ENCODE results near the gene HARS1.

HARS1 gene

GRCh38 chr5:140637371-140638100 is 53.6 kb downstream of the HARS1 start:
- H3K79me2 ChIP-seq (ENCODE audit: low read length), result peaks cover 9% of the 10 kb centered on the region
- H3K4me3 ChIP-seq (ENCODE audit: low read length), result no peak overlapping the region
- H3K9me3 ChIP-seq (ENCODE audit: insufficient read depth, low read length), result no peaks in the 10 kb centered on the region
- no peaks in the 10 kb centered on the region for H3K36me3 ChIP-seq (replicated peaks; ENCODE audit: low read depth, low read length)
- TF ChIP-seq EZH2phosphoT487 (IDR thresholded peaks at IDR 0.05; ENCODE audit: low read depth) (no peak), CTCF (IDR thresholded peaks at IDR 0.05; ENCODE audit: low read depth, low read length) (no peak)
- H3K4me2 ChIP-seq (ENCODE audit: low read length), result no peak overlapping the region
- H3K27me3 ChIP-seq (ENCODE audit: low read depth, low read length), result no peaks in the 10 kb centered on the region
- H3K4me1 ChIP-seq (ENCODE audit: low read length), result peaks cover 27% of the 10 kb centered on the region
- no peak overlapping the region for H2AFZ ChIP-seq (ENCODE audit: low read depth, low read length)
- no peak overlapping the region for H3K9ac ChIP-seq (ENCODE audit: low read length)
- no peak overlapping the region for H3K27ac ChIP-seq (ENCODE audit: low read length)
- H4K20me1 ChIP-seq (ENCODE audit: insufficient read depth, low read length), result no peaks in the 10 kb centered on the region

GRCh38 chr5:140635291-140636257 is 55.6 kb downstream of the HARS1 start:
- Histone ChIP-seq H3K9me3 (ENCODE audit: insufficient read depth, low read length) (no peaks in the 10 kb centered on the region), H3K4me2 (ENCODE audit: low read length) (no peak overlapping the region), H3K4me1 (ENCODE audit: low read length) (peaks cover 27% of the 10 kb centered on the region), H4K20me1 (ENCODE audit: insufficient read depth, low read length) (no peaks in the 10 kb centered on the region), H3K9ac (ENCODE audit: low read length) (no peak overlapping the region), H3K36me3 (replicated peaks; ENCODE audit: low read depth, low read length) (no peaks in the 10 kb centered on the region), H3K79me2 (ENCODE audit: low read length) (peaks cover 9% of the 10 kb centered on the region), H3K27me3 (ENCODE audit: low read depth, low read length) (no peaks in the 10 kb centered on the region), H3K27ac (ENCODE audit: low read length) (peak overlapping the region; percentile 52), H3K4me3 (ENCODE audit: low read length) (no peak overlapping the region), H2AFZ (ENCODE audit: low read depth, low read length) (peak overlapping the region; percentile 85)
- TF ChIP-seq CTCF (IDR thresholded peaks at IDR 0.05; ENCODE audit: low read depth, low read length) (no peak), EZH2phosphoT487 (IDR thresholded peaks at IDR 0.05; ENCODE audit: low read depth) (no peak)

GRCh38 chr5:140634103-140634502 is 57.1 kb downstream of the HARS1 start:
- Histone ChIP-seq H3K36me3 (replicated peaks; ENCODE audit: low read depth, low read length) (no peaks in the 10 kb centered on the region), H3K9me3 (ENCODE audit: insufficient read depth, low read length) (no peaks in the 10 kb centered on the region), H3K4me3 (ENCODE audit: low read length) (no peak overlapping the region), H3K27me3 (ENCODE audit: low read depth, low read length) (no peaks in the 10 kb centered on the region), H3K27ac (ENCODE audit: low read length) (no peak overlapping the region), H3K9ac (ENCODE audit: low read length) (no peak overlapping the region), H4K20me1 (ENCODE audit: insufficient read depth, low read length) (no peaks in the 10 kb centered on the region), H2AFZ (ENCODE audit: low read depth, low read length) (no peak overlapping the region), H3K4me1 (ENCODE audit: low read length) (peaks cover 23% of the 10 kb centered on the region), H3K4me2 (ENCODE audit: low read length) (no peak overlapping the region), H3K79me2 (ENCODE audit: low read length) (no peaks in the 10 kb centered on the region)
- no peak for TF ChIP-seq CTCF (IDR thresholded peaks at IDR 0.05; ENCODE audit: low read depth, low read length)
- no peak for TF ChIP-seq EZH2phosphoT487 (IDR thresholded peaks at IDR 0.05; ENCODE audit: low read depth)

GRCh38 chr5:140633501-140633900 is 57.7 kb downstream of the HARS1 start:
- no peak overlapping the region for H3K4me3 ChIP-seq (ENCODE audit: low read length)
- H4K20me1 ChIP-seq (ENCODE audit: insufficient read depth, low read length), result no peaks in the 10 kb centered on the region
- H3K4me1 ChIP-seq (ENCODE audit: low read length), result peaks cover 18% of the 10 kb centered on the region
- H3K79me2 ChIP-seq (ENCODE audit: low read length), result no peaks in the 10 kb centered on the region
- no peak overlapping the region for H3K4me2 ChIP-seq (ENCODE audit: low read length)
- TF ChIP-seq CTCF (IDR thresholded peaks at IDR 0.05; ENCODE audit: low read depth, low read length) (no peak), EZH2phosphoT487 (IDR thresholded peaks at IDR 0.05; ENCODE audit: low read depth) (no peak)
- no peak overlapping the region for H3K27ac ChIP-seq (ENCODE audit: low read length)
- no peaks in the 10 kb centered on the region for H3K27me3 ChIP-seq (ENCODE audit: low read depth, low read length)
- H3K9ac ChIP-seq (ENCODE audit: low read length), result no peak overlapping the region
- no peaks in the 10 kb centered on the region for H3K36me3 ChIP-seq (replicated peaks; ENCODE audit: low read depth, low read length)
- H2AFZ ChIP-seq (ENCODE audit: low read depth, low read length), result no peak overlapping the region
- H3K9me3 ChIP-seq (ENCODE audit: insufficient read depth, low read length), result no peaks in the 10 kb centered on the region
